Measurements from ENCODE around the gene TTYH2.

DNA sequence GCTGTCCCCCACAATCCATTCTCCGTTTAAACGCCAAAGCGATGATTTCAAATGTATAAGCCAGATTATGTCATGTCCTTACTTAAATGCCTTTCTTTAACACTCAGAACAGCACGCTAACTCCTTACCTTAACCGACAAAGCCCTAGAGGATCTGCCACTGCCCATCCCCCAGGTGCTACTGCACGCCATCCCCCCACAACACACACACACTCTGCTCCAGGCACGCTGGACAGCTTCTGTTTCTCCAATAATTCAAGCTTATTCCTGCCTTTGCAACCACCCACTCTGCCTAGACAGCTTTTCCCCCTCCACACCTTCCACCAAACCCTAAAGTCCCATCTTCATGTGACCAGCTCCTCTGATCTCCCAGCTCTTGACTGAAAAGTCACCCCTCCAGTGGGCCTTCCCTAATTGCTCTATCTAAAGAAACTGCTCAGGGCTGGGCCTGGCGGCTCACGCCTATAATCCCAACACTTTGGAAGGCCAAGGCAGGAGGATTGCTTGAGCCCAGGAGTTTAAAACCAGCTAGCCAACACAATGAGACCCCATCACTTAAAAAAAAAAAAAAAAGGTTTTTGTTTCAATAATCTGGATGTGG is 48.8 kb upstream of the TTYH2 start:
- TF ChIP-seq, protein P1, sequence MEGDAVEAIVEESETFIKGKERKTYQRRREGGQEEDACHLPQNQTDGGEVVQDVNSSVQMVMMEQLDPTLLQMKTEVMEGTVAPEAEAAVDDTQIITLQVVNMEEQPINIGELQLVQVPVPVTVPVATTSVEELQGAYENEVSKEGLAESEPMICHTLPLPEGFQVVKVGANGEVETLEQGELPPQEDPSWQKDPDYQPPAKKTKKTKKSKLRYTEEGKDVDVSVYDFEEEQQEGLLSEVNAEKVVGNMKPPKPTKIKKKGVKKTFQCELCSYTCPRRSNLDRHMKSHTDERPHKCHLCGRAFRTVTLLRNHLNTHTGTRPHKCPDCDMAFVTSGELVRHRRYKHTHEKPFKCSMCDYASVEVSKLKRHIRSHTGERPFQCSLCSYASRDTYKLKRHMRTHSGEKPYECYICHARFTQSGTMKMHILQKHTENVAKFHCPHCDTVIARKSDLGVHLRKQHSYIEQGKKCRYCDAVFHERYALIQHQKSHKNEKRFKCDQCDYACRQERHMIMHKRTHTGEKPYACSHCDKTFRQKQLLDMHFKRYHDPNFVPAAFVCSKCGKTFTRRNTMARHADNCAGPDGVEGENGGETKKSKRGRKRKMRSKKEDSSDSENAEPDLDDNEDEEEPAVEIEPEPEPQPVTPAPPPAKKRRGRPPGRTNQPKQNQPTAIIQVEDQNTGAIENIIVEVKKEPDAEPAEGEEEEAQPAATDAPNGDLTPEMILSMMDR (conservative IDR thresholded peaks at IDR 0.05; ENCODE audit: low read length): no peak
- no peak for TF ChIP-seq EZH2phosphoT487 (IDR thresholded peaks at IDR 0.05; ENCODE audit: borderline replicate concordance, low read depth, low read length)
